K562 (cell line): Measurements from ENCODE around the gene ANKRD34A. TPM values are rescaled to one million over a fixed set of nuclear protein-coding genes. Genes with fewer than 3 reads are reported as not detected.

Experiments used
- ESRRB ChIP-seq: fragments of 250-450 bp; sonication (Bioruptor Pico); IDR thresholded peaks from 2 replicates; pipeline ENCODE4 v1.5.0; 2020; ENCODE audit warnings: mild to moderate bottlenecking, moderate library complexity, borderline replicate concordance
- ETV1 ChIP-seq: fragments of 450-650 bp; conservative IDR thresholded peaks from 2 replicates; pipeline ENCODE4 v1.6.1; 2016; ENCODE audit warnings: missing genetic modification characterization, control low read depth, low read depth, missing compliant biosample characterization
- HNRNPUL1 ChIP-seq: fragments of 200-400 bp; formaldehyde crosslinking; IDR thresholded peaks from 2 replicates; pipeline ENCODE4 v1.6.1; 2017; ENCODE audit warnings: low read length
- JUNB ChIP-seq: fragments of 450-650 bp; formaldehyde crosslinking; conservative IDR thresholded peaks from 2 replicates; pipeline ENCODE4 v1.4.0; 2020; ENCODE audit warnings: mild to moderate bottlenecking
- MTA3 ChIP-seq: fragments of 450-650 bp; formaldehyde crosslinking; IDR thresholded peaks from 2 replicates; pipeline ENCODE4 v1.6.1; 2017; ENCODE audit warnings: mild to moderate bottlenecking, borderline replicate concordance
- MTF1 ChIP-seq: fragments of 250-450 bp; sonication (Bioruptor Pico); IDR thresholded peaks from 2 replicates; pipeline ENCODE4 v1.9.0; 2021; ENCODE audit warnings: moderate library complexity, mild to moderate bottlenecking, inconsistent platforms, borderline replicate concordance
- NFXL1 ChIP-seq: fragments of 450-650 bp; formaldehyde crosslinking; IDR thresholded peaks from 2 replicates; pipeline ENCODE4 v1.4.0; 2021; ENCODE audit warnings: mild to moderate bottlenecking
- POLR2AphosphoS2 ChIP-seq: IDR thresholded peaks from 2 replicates; pipeline ENCODE4 v1.6.1; 2012; ENCODE audit warnings: low read length, improper control_type of control experiment
- SETDB1 ChIP-seq: IDR thresholded peaks from one replicate; pipeline ENCODE4 v1.6.1; 2012; ENCODE audit warnings: low read length, control low read depth, inconsistent platforms
- SLC30A9 ChIP-seq: fragments of 250-450 bp; sonication (Bioruptor Pico); IDR thresholded peaks from 2 replicates; pipeline ENCODE4 v1.8.0; 2022; ENCODE audit warnings: mild to moderate bottlenecking, moderate library complexity
- SMARCA5 ChIP-seq: fragments of 450-650 bp; IDR thresholded peaks from 2 replicates; pipeline ENCODE4 v1.6.1; 2016
- TAF9B ChIP-seq: fragments of 450-650 bp; IDR thresholded peaks from 2 replicates; pipeline ENCODE4 v1.6.1; 2018; ENCODE audit warnings: mild to moderate bottlenecking; ENCODE audit not compliant: partially characterized antibody
- ZNF561 ChIP-seq: fragments of 450-650 bp; formaldehyde crosslinking; conservative IDR thresholded peaks from 2 replicates; pipeline ENCODE4 v1.4.0; 2020; ENCODE audit warnings: mild to moderate bottlenecking, moderate library complexity
- polyA plus RNA-seq, 8 experiments: library from polyadenylated mRNA; depleted of rRNA in 4 of 8; stranded (reverse) in 5 of 8; unstranded in 3 of 8; fragments of >200 nt; fragmentation: Nextera tagmentation in 2 of 8; fragmentation: Illumina TruSeq in 1 of 8; extraction: Ambion mirVana in 2 of 8; extraction: Trizol in 1 of 8; gene quantifications; 2 replicates each; pipeline versions ENCODE4 v1.2.1 to v1.2.3, GENCODE V29; 2011 to 2014; ENCODE audit warnings: inconsistent platforms in 1 of 8, missing spikeins in 1 of 8
- total RNA-seq, 7 experiments: library from RNA; depleted of rRNA in 6 of 7; stranded (reverse); fragments of >200 nt in 6 of 7; fragmentation: Illumina TruSeq in 2 of 7; extraction: Trizol in 2 of 7; gene quantifications; 2 replicates each; pipeline versions ENCODE4 v1.2.1 to v1.2.3, GENCODE V29; 2011 to 2021; ENCODE audit warnings: low replicate concordance in 1 of 7
- TF ChIP-seq, protein P1 (sequence below): sonication (generic); formaldehyde crosslinking; IDR thresholded peaks from 2 replicates; pipeline ENCODE4 v1.8.1; 2023; ENCODE audit warnings: missing genetic modification reagents, mild to moderate bottlenecking, borderline replicate concordance
- TF ChIP-seq, protein P2 (sequence below): fragments of 250-450 bp; sonication (Bioruptor Pico); IDR thresholded peaks from 2 replicates; pipeline ENCODE4 v1.4.0; 2020; ENCODE audit warnings: mild to moderate bottlenecking, moderate library complexity, borderline replicate concordance
- TF ChIP-seq, protein P3 (sequence below): fragments of 250-450 bp; sonication (Bioruptor Pico); IDR thresholded peaks from 2 replicates; pipeline ENCODE4 v1.8.0; 2021; ENCODE audit warnings: borderline replicate concordance, mild to moderate bottlenecking, moderate library complexity; ENCODE audit not compliant: poor library complexity, severe bottlenecking
- TF ChIP-seq, protein P4 (sequence below): fragments of 250-450 bp; sonication (Bioruptor Pico); IDR thresholded peaks from 2 replicates; pipeline ENCODE4 v1.5.1; 2021; ENCODE audit warnings: mild to moderate bottlenecking
- TF ChIP-seq, protein P5 (sequence below): sonication (generic); formaldehyde crosslinking; IDR thresholded peaks from 2 replicates; pipeline ENCODE4 v1.8.0; 2022; ENCODE audit warnings: mild to moderate bottlenecking, missing genetic modification reagents

ANKRD34A gene
- total and polyA plus RNA-seq, 9 of the 15 experiments (the other 6 are each of a cell fraction or from before 2014, with no cell fraction given): 0.06 to 1.6 (median 0.43) TPM

DNA sequence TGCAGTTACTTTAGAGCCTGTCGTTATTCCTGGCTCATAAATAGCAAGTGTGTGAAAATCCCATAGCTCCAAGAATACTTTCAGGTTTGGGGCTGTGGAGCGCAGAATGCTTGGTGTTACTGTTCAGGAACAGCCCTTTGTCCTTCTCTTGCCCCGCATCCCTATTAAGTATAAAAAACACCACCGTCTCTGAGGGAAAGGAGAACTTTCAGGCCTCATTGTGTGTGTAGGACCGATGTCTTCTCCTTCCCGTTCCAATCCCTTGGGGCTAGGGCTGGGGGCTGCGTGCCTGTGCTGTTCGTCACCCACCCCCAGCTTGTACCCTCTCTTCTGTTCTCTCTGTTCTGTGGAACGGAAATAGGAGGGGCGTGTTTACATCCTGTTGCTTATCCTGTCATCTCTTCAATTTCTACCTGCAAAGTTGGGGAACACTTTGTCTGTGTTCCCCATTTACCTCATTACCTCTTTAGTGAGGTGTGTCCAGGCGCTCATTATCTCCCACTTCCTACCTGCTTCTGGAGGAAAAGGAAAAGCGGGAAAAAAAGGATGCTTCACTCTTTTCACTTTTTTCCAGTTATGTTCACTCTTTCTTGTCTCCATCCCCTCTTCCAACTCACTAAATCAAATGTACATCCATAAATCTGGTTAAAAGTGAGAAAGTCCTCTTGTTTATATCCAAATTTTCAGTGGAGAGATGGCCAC is 32.8 kb upstream of the ANKRD34A start (continued):
- TF ChIP-seq, protein P1, sequence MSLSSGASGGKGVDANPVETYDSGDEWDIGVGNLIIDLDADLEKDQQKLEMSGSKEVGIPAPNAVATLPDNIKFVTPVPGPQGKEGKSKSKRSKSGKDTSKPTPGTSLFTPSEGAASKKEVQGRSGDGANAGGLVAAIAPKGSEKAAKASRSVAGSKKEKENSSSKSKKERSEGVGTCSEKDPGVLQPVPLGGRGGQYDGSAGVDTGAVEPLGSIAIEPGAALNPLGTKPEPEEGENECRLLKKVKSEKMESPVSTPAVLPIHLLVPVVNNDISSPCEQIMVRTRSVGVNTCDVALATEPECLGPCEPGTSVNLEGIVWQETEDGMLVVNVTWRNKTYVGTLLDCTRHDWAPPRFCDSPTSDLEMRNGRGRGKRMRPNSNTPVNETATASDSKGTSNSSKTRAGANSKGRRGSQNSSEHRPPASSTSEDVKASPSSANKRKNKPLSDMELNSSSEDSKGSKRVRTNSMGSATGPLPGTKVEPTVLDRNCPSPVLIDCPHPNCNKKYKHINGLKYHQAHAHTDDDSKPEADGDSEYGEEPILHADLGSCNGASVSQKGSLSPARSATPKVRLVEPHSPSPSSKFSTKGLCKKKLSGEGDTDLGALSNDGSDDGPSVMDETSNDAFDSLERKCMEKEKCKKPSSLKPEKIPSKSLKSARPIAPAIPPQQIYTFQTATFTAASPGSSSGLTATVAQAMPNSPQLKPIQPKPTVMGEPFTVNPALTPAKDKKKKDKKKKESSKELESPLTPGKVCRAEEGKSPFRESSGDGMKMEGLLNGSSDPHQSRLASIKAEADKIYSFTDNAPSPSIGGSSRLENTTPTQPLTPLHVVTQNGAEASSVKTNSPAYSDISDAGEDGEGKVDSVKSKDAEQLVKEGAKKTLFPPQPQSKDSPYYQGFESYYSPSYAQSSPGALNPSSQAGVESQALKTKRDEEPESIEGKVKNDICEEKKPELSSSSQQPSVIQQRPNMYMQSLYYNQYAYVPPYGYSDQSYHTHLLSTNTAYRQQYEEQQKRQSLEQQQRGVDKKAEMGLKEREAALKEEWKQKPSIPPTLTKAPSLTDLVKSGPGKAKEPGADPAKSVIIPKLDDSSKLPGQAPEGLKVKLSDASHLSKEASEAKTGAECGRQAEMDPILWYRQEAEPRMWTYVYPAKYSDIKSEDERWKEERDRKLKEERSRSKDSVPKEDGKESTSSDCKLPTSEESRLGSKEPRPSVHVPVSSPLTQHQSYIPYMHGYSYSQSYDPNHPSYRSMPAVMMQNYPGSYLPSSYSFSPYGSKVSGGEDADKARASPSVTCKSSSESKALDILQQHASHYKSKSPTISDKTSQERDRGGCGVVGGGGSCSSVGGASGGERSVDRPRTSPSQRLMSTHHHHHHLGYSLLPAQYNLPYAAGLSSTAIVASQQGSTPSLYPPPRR (CRISPR knock-in tag): no peak
- TF ChIP-seq ZNF561 (no peak), TAF9B (no peak), ETV1 (tag) (peak; percentile 90), HNRNPUL1 (no peak), MTF1 (CRISPR knock-in tag) (no peak), MTA3 (no peak; the same call in 1 of the 2 replicates), ESRRB (CRISPR knock-in tag) (no peak), POLR2AphosphoS2 (no peak), NFXL1 (CRISPR knock-in tag) (no peak), JUNB (CRISPR knock-in tag) (no peak), SMARCA5 (0 out of 2 replicates have a peak, but pooled peaks have one; percentile 47), SETDB1 (no peak), SLC30A9 (CRISPR knock-in tag) (no peak)
- TF ChIP-seq, protein P2, sequence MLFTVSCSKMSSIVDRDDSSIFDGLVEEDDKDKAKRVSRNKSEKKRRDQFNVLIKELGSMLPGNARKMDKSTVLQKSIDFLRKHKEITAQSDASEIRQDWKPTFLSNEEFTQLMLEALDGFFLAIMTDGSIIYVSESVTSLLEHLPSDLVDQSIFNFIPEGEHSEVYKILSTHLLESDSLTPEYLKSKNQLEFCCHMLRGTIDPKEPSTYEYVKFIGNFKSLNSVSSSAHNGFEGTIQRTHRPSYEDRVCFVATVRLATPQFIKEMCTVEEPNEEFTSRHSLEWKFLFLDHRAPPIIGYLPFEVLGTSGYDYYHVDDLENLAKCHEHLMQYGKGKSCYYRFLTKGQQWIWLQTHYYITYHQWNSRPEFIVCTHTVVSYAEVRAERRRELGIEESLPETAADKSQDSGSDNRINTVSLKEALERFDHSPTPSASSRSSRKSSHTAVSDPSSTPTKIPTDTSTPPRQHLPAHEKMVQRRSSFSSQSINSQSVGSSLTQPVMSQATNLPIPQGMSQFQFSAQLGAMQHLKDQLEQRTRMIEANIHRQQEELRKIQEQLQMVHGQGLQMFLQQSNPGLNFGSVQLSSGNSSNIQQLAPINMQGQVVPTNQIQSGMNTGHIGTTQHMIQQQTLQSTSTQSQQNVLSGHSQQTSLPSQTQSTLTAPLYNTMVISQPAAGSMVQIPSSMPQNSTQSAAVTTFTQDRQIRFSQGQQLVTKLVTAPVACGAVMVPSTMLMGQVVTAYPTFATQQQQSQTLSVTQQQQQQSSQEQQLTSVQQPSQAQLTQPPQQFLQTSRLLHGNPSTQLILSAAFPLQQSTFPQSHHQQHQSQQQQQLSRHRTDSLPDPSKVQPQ (CRISPR knock-in tag): no peak
- TF ChIP-seq, protein P3, sequence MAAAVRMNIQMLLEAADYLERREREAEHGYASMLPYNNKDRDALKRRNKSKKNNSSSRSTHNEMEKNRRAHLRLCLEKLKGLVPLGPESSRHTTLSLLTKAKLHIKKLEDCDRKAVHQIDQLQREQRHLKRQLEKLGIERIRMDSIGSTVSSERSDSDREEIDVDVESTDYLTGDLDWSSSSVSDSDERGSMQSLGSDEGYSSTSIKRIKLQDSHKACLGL (CRISPR knock-in tag): no peak
- TF ChIP-seq, protein P4, sequence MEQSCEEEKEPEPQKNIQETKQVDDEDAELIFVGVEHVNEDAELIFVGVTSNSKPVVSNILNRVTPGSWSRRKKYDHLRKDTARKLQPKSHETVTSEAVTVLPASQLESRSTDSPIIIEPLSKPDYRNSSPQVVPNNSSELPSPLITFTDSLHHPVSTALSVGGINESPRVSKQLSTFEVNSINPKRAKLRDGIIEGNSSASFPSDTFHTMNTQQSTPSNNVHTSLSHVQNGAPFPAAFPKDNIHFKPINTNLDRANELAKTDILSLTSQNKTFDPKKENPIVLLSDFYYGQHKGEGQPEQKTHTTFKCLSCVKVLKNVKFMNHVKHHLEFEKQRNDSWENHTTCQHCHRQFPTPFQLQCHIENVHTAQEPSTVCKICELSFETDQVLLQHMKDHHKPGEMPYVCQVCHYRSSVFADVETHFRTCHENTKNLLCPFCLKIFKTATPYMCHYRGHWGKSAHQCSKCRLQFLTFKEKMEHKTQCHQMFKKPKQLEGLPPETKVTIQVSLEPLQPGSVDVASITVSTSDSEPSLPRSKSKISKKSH (CRISPR knock-in tag): no peak
- TF ChIP-seq, protein P5, sequence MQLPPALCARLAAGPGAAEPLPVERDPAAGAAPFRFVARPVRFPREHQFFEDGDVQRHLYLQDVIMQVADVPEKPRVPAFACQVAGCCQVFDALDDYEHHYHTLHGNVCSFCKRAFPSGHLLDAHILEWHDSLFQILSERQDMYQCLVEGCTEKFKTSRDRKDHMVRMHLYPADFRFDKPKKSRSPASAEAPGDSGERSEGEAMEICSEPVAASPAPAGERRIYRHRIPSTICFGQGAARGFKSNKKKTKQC (CRISPR knock-in tag): no peak
